GM19023 (cell line): Measurements from ENCODE around the gene C12orf42.
"Not testable (repeated sequence)": the region's sequence is repeated elsewhere in the genome, so short reads cannot be mapped to it uniquely, and the experiment has no call there.

Experiments
- ATAC-seq: cut with Tn5 transposase; IDR thresholded peaks from one replicate; pipeline ENCODE4 v1.9.1; 2021; ENCODE audit warnings: mild to moderate bottlenecking, moderate library complexity; ENCODE audit not compliant: unreplicated experiment

Gene C12orf42

DNA sequence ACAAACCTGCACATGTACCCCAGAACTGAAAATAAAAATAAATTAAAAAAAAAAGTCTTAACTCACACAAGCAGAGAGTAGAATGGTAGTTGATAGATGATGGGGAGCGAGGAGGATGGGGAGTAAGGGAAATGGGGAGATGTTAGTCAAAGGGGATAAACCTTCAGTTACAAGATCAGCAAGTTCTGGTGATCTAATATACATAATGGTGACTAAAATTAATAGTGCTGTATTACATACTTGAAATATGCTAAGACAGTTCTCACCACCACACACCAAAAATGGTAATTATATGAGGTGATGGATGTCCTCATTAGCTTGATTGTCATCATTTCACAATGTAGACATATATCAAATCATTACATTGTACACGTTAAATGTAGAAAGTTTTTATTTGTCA, 3.2 kb upstream of the C12orf42 start:
- no peak for ATAC-seq

DNA sequence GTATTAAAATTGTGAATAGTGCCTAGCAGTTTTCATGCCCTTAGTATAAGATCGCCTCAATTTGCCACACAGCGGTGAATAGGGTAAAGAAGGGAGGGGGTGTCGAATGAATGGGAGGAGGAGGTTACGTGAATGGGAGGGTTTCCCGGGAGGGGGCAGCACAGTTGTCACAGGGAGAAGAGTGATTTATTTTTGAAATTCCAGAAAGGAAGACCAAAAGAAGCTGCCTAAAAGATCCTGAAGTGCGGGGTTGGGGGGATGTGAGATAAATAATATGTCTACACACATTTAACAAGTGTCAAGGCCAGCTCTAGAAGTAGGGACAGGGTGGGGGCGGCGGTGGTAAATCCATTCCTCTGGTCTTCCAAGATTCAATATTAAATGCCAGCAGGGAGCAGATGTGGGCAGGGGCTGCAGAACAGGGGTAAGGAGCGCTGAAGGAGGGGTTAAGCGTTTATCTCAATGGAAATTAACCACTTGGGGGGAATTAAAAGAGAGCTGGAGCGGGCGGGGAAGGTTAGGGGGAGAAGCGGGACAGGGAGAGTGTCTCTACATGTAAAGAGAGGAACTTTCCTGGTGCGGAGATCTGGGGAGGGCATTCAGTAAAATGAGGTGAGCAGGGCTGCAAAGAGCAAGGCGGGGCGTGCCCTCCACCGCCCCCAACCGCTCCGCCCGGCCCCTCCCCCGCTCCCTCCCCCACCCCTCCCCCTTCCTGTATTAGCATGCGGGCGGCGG, 867 bp downstream of the C12orf42 start:
- ATAC-seq = no peak

DNA sequence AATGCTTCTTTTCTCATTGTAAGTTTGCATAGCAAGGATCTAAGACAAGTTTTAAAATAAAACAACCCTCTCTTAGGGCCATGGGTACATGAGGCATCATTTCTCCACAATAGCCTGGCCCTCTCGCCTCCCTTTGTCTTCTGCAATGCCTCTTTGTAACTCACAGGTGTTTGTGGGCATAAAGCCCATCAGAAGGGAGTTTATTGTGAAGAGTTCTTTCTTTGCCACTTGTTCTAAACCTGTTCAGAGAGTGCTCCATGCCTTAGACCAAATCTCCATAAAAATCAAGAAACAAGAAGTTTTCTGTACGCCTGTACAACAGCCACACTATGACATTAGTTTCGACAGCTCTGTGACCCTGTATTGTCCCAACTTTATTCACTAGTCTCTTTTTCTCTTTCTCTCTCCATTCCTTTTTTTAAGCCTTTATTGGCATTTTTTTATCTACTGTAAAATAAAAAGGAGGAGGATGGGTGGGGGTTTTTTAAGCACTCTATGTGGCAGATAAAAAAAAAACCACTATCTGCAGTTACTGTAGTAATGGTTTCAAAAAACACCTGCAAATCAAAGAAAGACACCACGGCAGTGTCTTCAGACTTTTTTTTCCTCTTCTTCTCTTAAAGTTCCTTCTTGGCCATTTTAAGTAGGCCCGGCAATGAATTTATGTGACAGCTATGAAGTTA, 1.6 kb downstream of the C12orf42 start:
- no peak for ATAC-seq

DNA sequence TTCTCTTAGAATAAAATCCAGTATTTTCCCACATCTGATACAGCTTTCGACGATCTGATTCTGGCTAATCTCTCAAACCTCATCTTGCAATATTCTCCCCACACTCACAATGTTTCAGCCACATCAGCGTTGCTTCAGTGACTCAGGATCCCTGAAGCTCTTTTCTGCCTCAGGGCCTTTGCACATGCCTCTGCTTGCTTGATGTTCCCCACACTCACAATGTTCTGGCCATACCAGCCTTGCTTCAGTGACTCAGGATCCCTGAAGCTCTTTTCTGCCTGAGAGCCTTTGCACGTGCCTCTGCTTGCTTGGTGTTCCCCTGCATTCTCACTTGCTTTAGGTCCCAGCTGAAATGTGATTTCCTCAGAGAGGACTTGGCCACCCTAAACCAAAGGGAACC, 2.6 kb downstream of the C12orf42 start:
- ATAC-seq = no peak

DNA sequence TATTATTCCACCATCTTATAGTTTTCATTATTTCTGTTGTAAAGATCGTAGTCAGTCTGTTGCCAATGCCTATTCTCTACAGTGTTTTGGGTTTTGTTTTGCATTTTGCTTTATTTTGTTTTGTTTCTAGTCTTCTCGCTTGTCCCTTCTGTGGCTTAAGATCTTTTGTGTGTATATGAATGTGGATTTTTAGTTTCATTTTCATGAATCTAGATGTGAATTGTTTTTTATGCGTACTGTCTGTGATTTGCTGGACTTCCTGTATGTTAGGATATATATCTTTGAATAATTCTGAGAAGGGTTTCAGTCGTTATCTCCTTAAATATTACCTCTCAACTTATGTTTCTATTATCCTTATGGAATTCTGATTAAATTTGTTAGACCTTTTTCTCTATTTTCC, 13.4 kb downstream of the C12orf42 start:
- ATAC-seq = no peak

DNA sequence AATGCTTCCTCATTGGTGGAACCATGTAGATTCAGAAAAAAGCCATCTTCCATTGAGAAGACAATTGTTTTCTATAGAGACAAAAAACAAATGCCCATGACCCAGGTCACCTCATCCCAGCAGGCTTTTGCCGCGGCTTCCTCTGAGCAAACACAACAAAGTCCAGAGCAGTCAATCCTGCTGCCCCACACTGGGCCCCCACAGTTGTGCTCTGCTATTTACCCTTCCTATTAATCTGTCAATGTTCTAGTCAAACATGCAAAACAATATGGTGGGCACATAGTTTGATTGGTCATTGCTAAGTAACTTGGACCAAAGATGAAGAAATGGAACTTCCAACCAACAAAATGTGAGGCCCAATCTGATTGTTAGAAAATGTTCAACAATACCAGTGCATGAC, 20.7 kb downstream of the C12orf42 start:
- no peak for ATAC-seq

DNA sequence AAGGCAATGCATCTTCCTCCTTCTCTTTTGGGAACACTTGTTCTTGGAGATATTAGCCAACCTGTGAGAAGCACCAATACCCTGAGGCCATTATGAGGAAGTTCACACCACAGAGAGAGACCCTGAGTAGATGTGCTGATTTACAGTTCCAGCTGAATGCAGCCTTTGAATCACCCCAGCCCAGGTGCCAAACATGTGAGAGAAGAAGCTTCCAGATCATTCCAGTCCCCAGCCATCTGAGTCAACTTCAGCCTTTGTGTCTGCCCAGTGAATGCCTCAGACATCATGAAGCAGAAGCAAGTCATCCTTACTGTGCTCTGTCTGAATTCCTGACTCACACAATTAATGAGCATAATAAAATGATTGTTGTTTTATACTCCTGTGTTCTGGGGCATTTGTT, 25.1 kb downstream of the C12orf42 start:
- ATAC-seq = no peak

DNA sequence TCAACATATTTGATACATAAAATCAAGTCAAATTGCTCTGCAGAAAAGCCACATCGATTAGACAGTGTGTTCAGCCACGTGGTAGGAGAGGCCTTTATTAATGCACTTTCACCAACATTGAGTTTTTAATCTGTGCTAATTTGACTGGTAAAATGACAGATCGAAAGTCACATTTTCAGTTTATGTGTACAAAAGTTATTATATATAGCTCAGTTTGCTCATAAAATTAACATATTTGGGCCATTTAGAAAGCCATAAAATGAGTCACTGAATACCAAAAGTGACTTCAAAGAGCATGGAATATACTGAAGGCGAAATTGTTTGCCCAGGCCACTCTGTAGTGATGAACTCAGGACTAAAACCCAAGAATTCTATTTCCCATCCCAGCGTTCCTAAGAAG, 26.0 kb downstream of the C12orf42 start:
- no peak for ATAC-seq

DNA sequence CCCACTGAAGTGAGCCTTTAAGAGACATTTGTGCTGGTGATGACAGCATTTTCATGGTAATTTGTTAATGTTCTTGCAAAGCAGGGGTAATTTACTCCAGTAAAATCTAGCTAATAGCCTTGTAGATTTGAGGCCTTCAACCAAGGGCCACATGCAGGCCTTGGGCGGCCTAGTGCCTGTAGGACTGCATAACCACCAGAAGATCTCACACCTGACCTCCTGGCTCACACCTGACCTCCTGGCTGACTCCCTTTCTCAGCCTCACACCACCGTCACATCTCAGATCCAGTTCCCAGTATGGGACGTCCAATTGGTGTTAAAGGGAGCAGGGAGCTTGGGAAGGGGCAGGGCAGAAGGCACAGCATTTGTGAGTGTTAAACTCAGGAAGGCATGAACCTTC, 26.9 kb downstream of the C12orf42 start:
- no peak for ATAC-seq

DNA sequence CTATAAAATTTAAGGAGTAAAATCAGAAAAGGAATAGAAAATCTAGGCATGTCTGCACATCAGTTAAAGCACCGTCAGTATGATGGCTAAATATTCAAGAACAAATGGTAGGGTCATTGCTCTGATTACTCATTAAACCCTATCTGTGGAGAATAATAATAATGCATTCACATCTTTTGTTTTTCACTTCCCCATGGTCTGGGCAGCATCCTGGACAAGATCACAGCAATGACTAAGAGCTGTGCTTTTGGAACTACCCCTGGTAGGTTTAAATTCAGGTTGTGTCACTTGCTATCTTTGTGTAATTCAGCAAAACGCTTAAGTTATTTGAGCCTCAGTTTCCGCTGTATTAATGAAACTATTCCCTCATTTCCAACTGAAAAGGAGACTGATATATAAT, 33.1 kb downstream of the C12orf42 start:
- peak; percentile 96 for ATAC-seq

DNA sequence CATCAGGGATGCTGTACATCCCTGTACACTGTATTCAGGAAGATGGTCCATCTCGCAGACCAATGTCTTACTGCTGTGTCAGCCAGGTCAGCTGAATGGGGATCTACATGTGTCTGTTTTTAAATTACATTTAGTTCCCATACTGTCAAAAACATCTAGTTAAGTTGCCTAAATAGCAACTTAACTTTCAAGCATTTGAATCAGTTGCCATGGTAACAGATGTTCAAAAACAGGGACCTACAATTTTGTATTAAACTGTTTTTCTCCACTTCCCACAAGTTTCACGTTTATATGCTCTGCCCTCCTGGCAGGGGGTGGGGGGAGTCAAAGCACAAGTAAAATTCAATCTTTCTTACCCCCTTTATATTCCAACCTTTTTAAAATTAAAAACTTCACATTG, 38.3 kb downstream of the C12orf42 start:
- ATAC-seq = no peak

DNA sequence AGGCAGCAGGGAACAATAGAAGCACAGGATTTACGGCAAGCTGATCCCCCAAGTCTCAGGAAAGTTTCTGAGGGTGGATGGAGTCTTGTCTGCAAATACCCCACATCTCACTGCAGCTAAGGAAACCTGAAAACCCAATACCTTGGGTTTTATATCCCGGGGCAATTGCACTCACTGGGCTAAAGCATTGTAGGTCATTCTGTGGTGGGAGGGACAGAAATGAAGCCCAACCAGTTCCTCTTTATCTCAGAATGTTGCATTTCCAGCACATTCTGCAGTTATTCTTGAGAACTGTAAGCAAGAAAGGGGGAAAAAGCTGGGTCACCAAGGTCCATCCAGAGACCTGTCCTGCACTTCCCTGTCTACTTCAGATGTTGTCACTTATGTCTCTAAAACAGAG, 39.8 kb downstream of the C12orf42 start:
- no peak for ATAC-seq

DNA sequence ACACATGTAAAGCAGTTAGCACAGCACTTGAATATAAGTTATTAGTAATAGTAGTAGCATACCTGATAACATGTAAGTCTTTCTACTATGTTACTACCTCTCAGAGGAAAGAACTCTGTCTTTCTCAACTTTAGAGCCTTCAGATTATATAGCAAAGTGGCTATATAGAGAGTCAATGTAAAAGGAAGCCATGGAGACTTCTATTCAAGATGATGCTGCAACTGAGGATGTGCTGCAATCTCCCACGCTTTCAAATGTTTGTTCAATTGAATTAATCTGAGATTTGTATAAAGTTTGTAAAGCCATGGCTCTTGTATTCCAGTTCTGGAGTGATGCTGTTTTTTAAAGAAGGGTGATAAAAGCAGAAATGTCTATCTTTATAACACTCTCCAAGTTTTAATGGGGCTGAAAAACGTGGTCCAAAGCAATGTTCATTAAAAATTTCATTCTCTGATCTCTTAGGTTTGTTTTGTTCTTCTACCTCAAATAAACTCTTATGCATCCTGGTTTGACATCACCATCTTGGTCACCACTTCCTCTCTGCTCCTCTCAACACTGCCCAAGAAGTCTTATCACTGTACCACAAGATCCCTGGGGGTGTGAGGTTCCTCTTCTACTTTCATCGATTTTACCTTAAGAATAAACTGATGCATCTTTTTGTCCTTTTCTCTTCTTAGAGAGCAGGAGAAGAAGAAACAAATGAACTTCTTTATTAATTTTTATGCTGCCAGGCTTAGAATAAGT, 40.6 kb downstream of the C12orf42 start:
- ATAC-seq = no peak

DNA sequence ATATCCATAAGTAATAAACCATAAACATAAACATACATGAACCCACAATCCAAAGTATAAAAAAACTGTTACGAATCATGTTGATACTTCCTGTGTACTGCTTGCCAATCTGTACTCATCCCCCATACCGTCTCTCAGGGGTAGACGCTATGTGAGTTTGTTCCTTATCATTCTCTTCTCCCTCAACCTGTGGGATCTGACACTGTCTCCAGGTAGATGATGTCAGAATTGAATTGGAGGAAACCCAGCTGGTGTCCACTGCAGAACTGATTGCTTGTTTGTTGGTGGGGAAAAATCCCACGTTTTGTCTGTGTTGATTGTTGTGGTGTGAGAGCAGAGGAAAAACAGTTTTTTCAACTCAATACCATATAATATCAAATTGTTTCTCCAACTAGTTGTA, 50.8 kb downstream of the C12orf42 start:
- ATAC-seq = no peak

DNA sequence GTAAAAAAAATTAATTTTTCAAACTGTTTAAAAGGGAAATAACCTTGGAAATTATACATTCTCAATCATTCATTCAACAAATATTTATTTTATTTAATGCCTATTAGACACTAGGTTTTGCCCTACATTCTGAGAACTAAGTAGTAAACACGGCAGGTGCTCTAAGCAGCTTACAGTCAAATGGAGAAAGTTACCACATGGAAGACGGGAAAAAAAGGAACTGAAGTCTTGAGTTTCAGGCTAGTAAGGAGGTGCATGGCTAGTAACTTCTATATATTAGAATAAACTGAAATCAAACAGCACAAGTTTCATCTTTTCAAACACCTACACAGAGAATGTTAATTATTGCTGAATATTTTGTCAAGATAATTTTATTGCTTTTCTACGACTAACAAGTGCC, 52.9 kb downstream of the C12orf42 start:
- ATAC-seq = no peak

DNA sequence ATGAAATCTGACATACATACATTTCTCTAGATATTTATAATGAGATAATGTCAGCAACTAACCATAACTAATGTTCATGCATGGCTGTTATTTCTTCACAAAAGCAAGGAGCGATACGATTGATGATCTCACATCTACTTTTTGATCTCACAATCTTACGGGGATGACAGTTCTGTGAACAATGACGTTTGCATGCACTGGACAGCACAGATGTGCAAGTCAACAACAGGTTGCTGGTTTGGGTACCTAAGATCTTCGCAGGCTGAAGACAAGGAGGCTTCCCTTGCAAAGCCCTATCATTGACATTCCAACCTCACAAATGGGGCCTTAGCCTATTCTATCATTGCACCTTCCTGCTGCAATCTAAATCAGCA, 53.6 kb downstream of the C12orf42 start:
- no peak for ATAC-seq

DNA sequence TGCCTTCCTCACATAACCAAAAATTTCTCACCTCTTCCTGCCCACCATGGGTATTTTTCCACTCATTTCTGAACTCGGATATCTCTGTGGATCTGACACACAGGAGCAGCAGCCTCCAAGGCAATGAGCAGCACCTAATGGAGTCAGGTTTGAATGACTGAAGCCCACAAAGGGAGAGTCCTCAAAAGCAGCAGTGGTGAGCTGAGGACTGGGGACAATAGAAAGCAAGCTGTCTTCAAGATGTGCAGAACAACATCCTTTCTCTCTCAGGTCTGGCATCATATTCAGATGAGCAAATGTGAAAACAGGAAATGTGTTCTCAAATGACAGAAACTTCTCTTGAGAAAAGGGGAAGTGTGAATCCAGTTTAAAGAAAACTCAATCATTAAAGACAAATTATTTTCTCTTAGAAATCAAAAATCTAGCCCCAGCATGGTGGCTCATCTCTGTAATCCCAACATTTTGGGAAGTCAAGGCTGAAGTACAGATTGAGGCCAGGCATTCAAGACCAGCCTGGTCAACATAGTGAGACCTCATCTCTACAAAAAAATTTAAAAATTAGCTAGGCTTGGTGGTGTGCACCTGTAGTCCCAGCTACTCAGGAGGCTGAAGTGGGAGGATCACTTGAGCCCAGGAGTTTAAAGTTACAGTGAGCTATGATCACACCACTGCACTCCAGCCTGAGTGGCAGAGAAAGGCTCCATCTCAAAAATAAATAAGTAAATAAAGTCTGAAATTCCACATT, 54.2 kb downstream of the C12orf42 start:
- ATAC-seq = peak; percentile 96

DNA sequence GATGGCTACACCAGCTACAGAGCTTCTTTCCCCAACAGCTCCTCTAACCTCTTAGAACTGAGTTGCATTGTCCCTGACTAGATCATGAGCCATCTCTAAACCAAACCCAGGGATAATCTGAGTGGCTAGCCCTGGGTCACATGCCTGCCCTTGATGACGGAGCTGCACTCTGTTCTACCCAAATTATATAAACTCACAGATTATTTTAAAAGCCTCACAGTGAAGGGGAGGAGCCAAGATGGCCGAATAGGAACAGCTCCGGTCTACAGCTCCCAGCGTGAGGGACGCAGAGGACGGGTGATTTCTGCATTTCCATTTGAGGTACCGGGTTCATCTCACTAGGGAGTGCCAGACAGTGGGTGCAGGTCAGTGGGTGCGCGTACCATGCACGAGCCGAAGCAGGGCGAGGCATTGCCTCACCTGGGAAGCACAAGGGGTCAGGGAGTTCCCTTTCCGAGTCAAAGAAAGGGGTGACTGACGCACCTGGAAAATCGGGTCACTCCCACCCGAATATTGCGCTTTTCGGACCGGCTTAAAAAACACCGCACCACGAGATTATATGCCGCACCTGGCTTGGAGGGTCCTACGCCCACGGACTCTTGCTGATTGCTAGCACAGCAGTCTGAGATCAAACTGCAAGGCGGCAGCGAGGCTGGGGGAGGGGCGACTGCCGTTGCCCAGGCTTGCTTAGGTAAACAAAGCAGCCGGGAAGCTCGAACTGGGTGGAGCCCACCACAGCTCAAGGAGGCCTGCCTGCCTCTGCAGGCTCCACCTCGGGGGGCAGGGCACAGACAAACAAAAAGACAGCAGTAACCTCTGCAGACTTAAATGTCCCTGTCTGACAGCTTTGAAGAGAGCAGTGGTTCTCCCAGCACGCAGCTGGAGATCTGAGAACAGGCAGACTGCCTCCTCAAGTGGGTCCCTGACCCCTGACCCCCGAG, 61.3 kb downstream of the C12orf42 start:
- ATAC-seq = not testable (repeated sequence)

DNA sequence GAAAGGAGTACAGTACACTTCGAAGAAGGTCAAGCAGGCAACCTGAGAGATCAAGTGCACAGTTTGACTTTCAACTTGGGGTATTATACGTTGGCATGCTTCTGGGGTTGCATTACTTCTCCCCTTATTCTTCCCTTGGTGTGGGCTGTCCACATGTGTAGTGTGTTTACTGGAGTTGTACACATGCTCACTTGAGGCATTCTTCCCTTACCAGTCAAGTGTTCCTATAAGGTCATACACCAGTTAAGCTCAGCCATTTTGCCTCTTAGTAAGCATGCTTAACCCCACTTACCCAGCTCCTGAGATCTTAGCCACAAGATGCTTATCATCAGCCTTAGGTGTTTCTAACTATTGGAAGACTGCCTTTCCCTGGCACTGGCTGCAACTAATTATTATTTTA, 63.8 kb downstream of the C12orf42 start:
- ATAC-seq = no peak

DNA sequence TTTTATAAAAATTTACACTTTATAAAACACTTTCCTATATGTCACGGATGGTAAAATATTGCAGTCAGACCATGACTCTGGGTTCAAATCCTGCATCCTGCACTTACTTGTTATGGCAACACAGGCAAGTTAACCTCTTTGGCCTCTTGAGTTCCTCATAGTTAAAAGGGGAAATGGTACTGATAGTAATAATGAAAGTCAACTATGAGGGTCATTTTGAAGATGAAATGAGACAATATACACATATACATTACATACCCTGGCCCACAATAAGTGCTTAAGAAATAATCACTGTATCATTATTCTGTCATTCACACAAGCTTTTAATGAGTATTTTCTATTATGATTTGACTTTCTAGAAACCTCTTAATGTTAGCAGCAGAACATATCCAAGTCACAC, 64.4 kb downstream of the C12orf42 start:
- ATAC-seq = no peak
